Breast epithelium (tissue), 3 donors: ENCODE measurements around the gene ST6GAL1.

ENCODE experiments used
- CTCF ChIP-seq, 3 donors: fragments of 450-650 bp; IDR thresholded peaks; one replicate each; pipeline ENCODE4 v1.5.1; 2016 to 2017; ENCODE audit warnings: antibody characterized with exemption in 3 of 3, mild to moderate bottlenecking in 3 of 3, moderate library complexity in 3 of 3
- POLR2AphosphoS5 ChIP-seq, 3 donors: sonication (generic); formaldehyde crosslinking; IDR thresholded peaks; one replicate each; pipeline ENCODE4 v1.6.1; 2017; ENCODE audit warnings: antibody characterized with exemption in 3 of 3

- TF ChIP-seq CTCF (IDR thresholded peaks at IDR 0.05) (no peak), POLR2AphosphoS5 (IDR thresholded peaks at IDR 0.05) (no peak)
Measured at GRCh38 chr3:186964071-186964470, 33.7 kb downstream of the ST6GAL1 start.
